Measurements from ENCODE around the gene ITGAE.

- no peak for TF ChIP-seq CTCF (IDR thresholded peaks at IDR 0.05)
- no peak for TF ChIP-seq POLR2A (IDR thresholded peaks at IDR 0.05)
Measured at GRCh38 chr17:3755335-3756030, 45.5 kb downstream of the ITGAE start.
